GM12878 (cell line): Measurements from ENCODE around the gene KIF20A. TPM values are rescaled to one million over a fixed set of nuclear protein-coding genes. Genes with fewer than 3 reads are reported as not detected.

Source experiments
- BHLHE40 ChIP-seq, 2 experiments: fragments of 450-650 bp in 1 of 2; IDR thresholded peaks; 2 replicates each; pipeline ENCODE4 v1.6.1; 2011 to 2017; ENCODE audit warnings: low read depth in 2 of 2, borderline replicate concordance in 1 of 2, improper control_type of control experiment in 1 of 2, low read length in 1 of 2, mild to moderate bottlenecking in 1 of 2
- BMI1 ChIP-seq: fragments of 450-650 bp; IDR thresholded peaks from 2 replicates; pipeline ENCODE4 v1.6.1; 2016; ENCODE audit warnings: mild to moderate bottlenecking, moderate library complexity, borderline replicate concordance
- EP300 ChIP-seq, 2 experiments: fragments of 150-350 bp in 1 of 2; IDR thresholded peaks; 2 replicates each; pipeline ENCODE4 v1.6.1; 2011 to 2012; ENCODE audit warnings: low read depth in 2 of 2, low read length in 2 of 2, borderline replicate concordance in 1 of 2, improper control_type of control experiment in 1 of 2, inconsistent platforms in 1 of 2; ENCODE audit not compliant: control insufficient read depth in 1 of 2
- HCFC1 ChIP-seq: fragments of 150-350 bp; IDR thresholded peaks from 2 replicates; pipeline ENCODE4 v1.6.1; 2014; ENCODE audit warnings: low read length
- IKZF1 ChIP-seq: fragments of 450-650 bp; conservative IDR thresholded peaks from 2 replicates; pipeline ENCODE4 v1.6.1; 2017; ENCODE audit warnings: antibody characterized with exemption, mild to moderate bottlenecking
- JUND ChIP-seq: IDR thresholded peaks from 2 replicates; pipeline ENCODE4 v1.6.1; 2012; ENCODE audit warnings: low read depth, mild to moderate bottlenecking, low read length, improper control_type of control experiment, moderate library complexity
- KAT2A ChIP-seq: conservative IDR thresholded peaks from 2 replicates; pipeline ENCODE4 v1.6.1; 2011; ENCODE audit warnings: low read depth, low read length; ENCODE audit not compliant: control insufficient read depth
- MEF2B ChIP-seq: fragments of 450-650 bp; IDR thresholded peaks from 2 replicates; pipeline ENCODE4 v1.6.1; 2018; ENCODE audit warnings: mild to moderate bottlenecking, moderate library complexity; ENCODE audit not compliant: partially characterized antibody, poor library complexity, severe bottlenecking
- NFYA ChIP-seq: IDR thresholded peaks from 2 replicates; pipeline ENCODE4 v1.6.1; 2011; ENCODE audit warnings: low read depth, mild to moderate bottlenecking, low read length, improper control_type of control experiment, borderline replicate concordance
- RAD21 ChIP-seq: IDR thresholded peaks from 2 replicates; pipeline ENCODE4 v1.6.1; 2011; ENCODE audit warnings: mild to moderate bottlenecking, low read depth, low read length, moderate library complexity; ENCODE audit not compliant: insufficient read depth
- RBBP5 ChIP-seq: fragments of 200-600 bp; sonication (generic); conservative IDR thresholded peaks from 2 replicates; pipeline ENCODE4 v1.6.1; 2016
- SMC3 ChIP-seq: IDR thresholded peaks from 2 replicates; pipeline ENCODE4 v1.6.1; 2011; ENCODE audit warnings: low read length, improper control_type of control experiment, borderline replicate concordance
- SP1 ChIP-seq: IDR thresholded peaks from one replicate; pipeline ENCODE4 v1.6.1; 2011; ENCODE audit warnings: low read depth, low read length
- SUPT20H ChIP-seq: IDR thresholded peaks from 2 replicates; pipeline ENCODE4 v1.6.1; 2011; ENCODE audit warnings: low read depth, mild to moderate bottlenecking, low read length, moderate library complexity, borderline replicate concordance; ENCODE audit not compliant: control insufficient read depth
- SUZ12 ChIP-seq: fragments of 200-600 bp; sonication (generic); IDR thresholded peaks from one replicate; pipeline ENCODE4 v1.6.1; 2018; ENCODE audit warnings: antibody characterized with exemption, mild to moderate bottlenecking; ENCODE audit not compliant: unreplicated experiment
- TBL1XR1 ChIP-seq: IDR thresholded peaks from 2 replicates; pipeline ENCODE4 v1.6.1; 2012; ENCODE audit warnings: low read depth, low read length, improper control_type of control experiment
- TCF7 ChIP-seq: IDR thresholded peaks from 2 replicates; pipeline ENCODE4 v1.6.1; 2014; ENCODE audit warnings: antibody characterized with exemption, borderline replicate concordance
- YBX1 ChIP-seq: fragments of 450-650 bp; IDR thresholded peaks from 2 replicates; pipeline ENCODE4 v1.6.1; 2016; ENCODE audit warnings: antibody characterized with exemption
- ZNF384 ChIP-seq: IDR thresholded peaks from 2 replicates; pipeline ENCODE4 v1.6.1; 2012; ENCODE audit warnings: low read depth, mild to moderate bottlenecking, low read length, improper control_type of control experiment, borderline replicate concordance
- ZZZ3 ChIP-seq: IDR thresholded peaks from 2 replicates; pipeline ENCODE4 v1.6.1; 2011; ENCODE audit warnings: low read depth; ENCODE audit not compliant: control insufficient read depth, insufficient read length
- polyA plus RNA-seq, 11 experiments: library from polyadenylated mRNA; depleted of rRNA in 4 of 11; unstranded in 6 of 11; stranded (reverse) in 5 of 11; fragments of >200 nt; fragmentation: Nextera tagmentation in 4 of 11; fragmentation: Illumina TruSeq in 1 of 11; extraction: Ambion mirVana in 4 of 11; extraction: Trizol in 1 of 11; gene quantifications; 1 replicate in 1 of 11; 2 replicates in 10 of 11; pipeline versions ENCODE4 v1.2.1 to v1.2.3, GENCODE V29; 2011 to 2016; ENCODE audit warnings: inconsistent platforms in 2 of 11, missing spikeins in 2 of 11, low read depth in 1 of 11
- total RNA-seq, 4 experiments: library from RNA; depleted of rRNA in 3 of 4; stranded (reverse); fragments of >200 nt in 3 of 4; fragmentation: Illumina TruSeq in 1 of 4; extraction: Trizol in 1 of 4; gene quantifications; 2 replicates each; pipeline versions ENCODE4 v1.2.1 to v1.2.3, GENCODE V29; 2013 to 2021
- TF ChIP-seq, protein P1 (sequence below): fragments of 450-650 bp; IDR thresholded peaks from 2 replicates; pipeline ENCODE4 v1.6.1; 2017; ENCODE audit warnings: mild to moderate bottlenecking, moderate library complexity
- TF ChIP-seq, protein P2 (sequence below): fragments of 150-350 bp; IDR thresholded peaks from 2 replicates; pipeline ENCODE4 v1.6.1; 2014; ENCODE audit warnings: mild to moderate bottlenecking, low read depth, low read length
- TF ChIP-seq, protein P3 (sequence below): fragments of 450-650 bp; IDR thresholded peaks from 2 replicates; pipeline ENCODE4 v1.6.1; 2017; ENCODE audit warnings: low read depth, mild to moderate bottlenecking, moderate library complexity

Gene KIF20A
- total and polyA plus RNA-seq, 10 of the 15 experiments (the other 5 are each of a cell fraction or from before 2014, with no cell fraction given) = 20.7 to 61.9 (median 45.3) TPM

DNA sequence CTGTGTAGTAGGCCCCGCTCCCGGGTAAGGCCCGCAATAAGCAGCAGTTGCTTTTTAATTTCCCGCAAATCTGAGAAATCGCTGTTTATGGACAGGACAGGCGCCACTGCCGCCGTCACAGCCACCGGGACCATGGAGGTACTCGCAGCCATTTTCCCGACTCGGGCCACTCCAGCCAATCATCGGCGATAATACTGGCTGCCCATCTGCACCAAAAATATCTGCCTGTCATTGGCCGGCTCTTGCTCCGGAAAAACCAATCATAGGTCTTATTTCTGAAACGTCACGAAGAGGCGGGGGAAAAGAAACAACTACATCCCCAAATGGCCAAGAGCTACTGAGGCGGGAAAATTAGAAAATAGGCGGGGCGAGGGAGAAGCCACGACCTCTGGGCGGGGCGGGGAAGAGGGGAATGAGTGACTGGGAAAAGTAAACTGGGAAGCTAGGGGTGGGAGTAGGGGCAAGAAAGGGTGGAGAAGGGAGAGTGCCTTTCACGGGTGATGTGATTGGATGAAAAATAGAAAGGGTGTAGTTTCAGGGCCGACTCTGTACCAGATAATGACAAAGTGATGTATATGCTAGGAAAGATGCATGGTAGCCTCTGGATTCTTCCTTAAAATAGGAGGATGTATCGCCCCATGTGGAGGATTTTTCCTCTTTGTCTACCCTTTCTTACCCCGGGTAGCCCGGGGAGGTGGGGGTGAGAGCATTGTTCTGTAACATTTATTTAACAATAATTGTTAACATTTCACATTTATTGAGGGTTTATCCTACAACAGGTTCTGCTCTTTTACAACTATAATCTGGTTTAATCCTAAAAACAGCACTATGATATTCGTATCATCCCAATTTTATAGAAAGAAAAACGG is 34.5 kb downstream of the KIF20A start, which contains the start of gene CDC23 (continued):
- TF ChIP-seq, protein P1, sequence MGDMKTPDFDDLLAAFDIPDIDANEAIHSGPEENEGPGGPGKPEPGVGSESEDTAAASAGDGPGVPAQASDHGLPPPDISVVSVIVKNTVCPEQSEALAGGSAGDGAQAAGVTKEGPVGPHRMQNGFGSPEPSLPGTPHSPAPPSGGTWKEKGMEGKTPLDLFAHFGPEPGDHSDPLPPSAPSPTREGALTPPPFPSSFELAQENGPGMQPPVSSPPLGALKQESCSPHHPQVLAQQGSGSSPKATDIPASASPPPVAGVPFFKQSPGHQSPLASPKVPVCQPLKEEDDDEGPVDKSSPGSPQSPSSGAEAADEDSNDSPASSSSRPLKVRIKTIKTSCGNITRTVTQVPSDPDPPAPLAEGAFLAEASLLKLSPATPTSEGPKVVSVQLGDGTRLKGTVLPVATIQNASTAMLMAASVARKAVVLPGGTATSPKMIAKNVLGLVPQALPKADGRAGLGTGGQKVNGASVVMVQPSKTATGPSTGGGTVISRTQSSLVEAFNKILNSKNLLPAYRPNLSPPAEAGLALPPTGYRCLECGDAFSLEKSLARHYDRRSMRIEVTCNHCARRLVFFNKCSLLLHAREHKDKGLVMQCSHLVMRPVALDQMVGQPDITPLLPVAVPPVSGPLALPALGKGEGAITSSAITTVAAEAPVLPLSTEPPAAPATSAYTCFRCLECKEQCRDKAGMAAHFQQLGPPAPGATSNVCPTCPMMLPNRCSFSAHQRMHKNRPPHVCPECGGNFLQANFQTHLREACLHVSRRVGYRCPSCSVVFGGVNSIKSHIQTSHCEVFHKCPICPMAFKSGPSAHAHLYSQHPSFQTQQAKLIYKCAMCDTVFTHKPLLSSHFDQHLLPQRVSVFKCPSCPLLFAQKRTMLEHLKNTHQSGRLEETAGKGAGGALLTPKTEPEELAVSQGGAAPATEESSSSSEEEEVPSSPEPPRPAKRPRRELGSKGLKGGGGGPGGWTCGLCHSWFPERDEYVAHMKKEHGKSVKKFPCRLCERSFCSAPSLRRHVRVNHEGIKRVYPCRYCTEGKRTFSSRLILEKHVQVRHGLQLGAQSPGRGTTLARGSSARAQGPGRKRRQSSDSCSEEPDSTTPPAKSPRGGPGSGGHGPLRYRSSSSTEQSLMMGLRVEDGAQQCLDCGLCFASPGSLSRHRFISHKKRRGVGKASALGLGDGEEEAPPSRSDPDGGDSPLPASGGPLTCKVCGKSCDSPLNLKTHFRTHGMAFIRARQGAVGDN = no peak
- TF ChIP-seq SMC3 = no peak
- TF ChIP-seq IKZF1 = peak; percentile 63
- TF ChIP-seq SUZ12 = no peak
- TF ChIP-seq, protein P2, sequence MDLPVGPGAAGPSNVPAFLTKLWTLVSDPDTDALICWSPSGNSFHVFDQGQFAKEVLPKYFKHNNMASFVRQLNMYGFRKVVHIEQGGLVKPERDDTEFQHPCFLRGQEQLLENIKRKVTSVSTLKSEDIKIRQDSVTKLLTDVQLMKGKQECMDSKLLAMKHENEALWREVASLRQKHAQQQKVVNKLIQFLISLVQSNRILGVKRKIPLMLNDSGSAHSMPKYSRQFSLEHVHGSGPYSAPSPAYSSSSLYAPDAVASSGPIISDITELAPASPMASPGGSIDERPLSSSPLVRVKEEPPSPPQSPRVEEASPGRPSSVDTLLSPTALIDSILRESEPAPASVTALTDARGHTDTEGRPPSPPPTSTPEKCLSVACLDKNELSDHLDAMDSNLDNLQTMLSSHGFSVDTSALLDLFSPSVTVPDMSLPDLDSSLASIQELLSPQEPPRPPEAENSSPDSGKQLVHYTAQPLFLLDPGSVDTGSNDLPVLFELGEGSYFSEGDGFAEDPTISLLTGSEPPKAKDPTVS = no peak
- TF ChIP-seq KAT2A = no peak
- TF ChIP-seq MEF2B = no peak
- no peak for TF ChIP-seq EP300 (IDR thresholded peaks at IDR 0.05; ENCODE audit: borderline replicate concordance in 1 of 2, control insufficient read depth in 1 of 2, low read depth in 2 of 2, low read length in 2 of 2)
- peak; percentile 95 for TF ChIP-seq SP1
- TF ChIP-seq BHLHE40 (IDR thresholded peaks at IDR 0.05; ENCODE audit: borderline replicate concordance in 1 of 2, low read depth in 2 of 2, low read length in 1 of 2) = no peak
- TF ChIP-seq, protein P3, sequence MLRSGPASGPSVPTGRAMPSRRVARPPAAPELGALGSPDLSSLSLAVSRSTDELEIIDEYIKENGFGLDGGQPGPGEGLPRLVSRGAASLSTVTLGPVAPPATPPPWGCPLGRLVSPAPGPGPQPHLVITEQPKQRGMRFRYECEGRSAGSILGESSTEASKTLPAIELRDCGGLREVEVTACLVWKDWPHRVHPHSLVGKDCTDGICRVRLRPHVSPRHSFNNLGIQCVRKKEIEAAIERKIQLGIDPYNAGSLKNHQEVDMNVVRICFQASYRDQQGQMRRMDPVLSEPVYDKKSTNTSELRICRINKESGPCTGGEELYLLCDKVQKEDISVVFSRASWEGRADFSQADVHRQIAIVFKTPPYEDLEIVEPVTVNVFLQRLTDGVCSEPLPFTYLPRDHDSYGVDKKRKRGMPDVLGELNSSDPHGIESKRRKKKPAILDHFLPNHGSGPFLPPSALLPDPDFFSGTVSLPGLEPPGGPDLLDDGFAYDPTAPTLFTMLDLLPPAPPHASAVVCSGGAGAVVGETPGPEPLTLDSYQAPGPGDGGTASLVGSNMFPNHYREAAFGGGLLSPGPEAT = peak; percentile 99
- TF ChIP-seq RBBP5 = no peak
- no peak for TF ChIP-seq ZZZ3
- no peak for TF ChIP-seq JUND
- TF ChIP-seq RAD21 = no peak
- TF ChIP-seq HCFC1 = peak; percentile 44; the same call in 1 of the 2 replicates
- TF ChIP-seq TBL1XR1 = no peak
- peak; percentile 80 for TF ChIP-seq NFYA
- no peak for TF ChIP-seq TCF7
- no peak for TF ChIP-seq BMI1
- no peak for TF ChIP-seq SUPT20H
- TF ChIP-seq YBX1 = no peak
- TF ChIP-seq ZNF384 = no peak
